H1 (cell line): ENCODE results near the gene CDCA3. TPM values are rescaled to one million over a fixed set of nuclear protein-coding genes. Genes with fewer than 3 reads are reported as not detected.
A peak's percentile ranks its signal among the peaks of the same experiment; 100 is the strongest.

Source experiments
- GABPA ChIP-seq: IDR thresholded peaks from 2 replicates; pipeline ENCODE4 v1.6.1; 2011; ENCODE audit warnings: mild to moderate bottlenecking, low read length, moderate library complexity, borderline replicate concordance; ENCODE audit not compliant: insufficient read depth
- TAF1 ChIP-seq: IDR thresholded peaks from 2 replicates; pipeline ENCODE4 v1.6.1; 2011; ENCODE audit warnings: mild to moderate bottlenecking, low read depth, low read length
- polyA plus RNA-seq, 7 experiments: library from polyadenylated mRNA; depleted of rRNA in 3 of 7; stranded (reverse) in 5 of 7; unstranded in 2 of 7; fragments of >200 nt in 5 of 7; fragments of 200-250 nt in 2 of 7; gene quantifications; 1 replicate in 5 of 7; 2 replicates in 1 of 7; 4 replicates in 1 of 7; pipeline versions ENCODE4 v1.2.1 to v1.2.3, GENCODE V29; 2011 to 2013; ENCODE audit warnings: missing spikeins in 2 of 7, mixed read lengths in 2 of 7
- total RNA-seq: library from RNA; stranded (reverse); fragmentation: NEBNext Ultra II Directional; extraction: Animal tissue kit (Norgen Biotek cat#: 25700); gene quantifications from 2 replicates; pipeline ENCODE4 v1.2.1, GENCODE V29; 2021
- TF ChIP-seq, protein P1 (sequence below): fragments of 300-600 bp; sonication (generic); IDR thresholded peaks from 2 replicates; pipeline ENCODE4 v1.7.1; 2012; ENCODE audit warnings: low read length, moderate library complexity, mild to moderate bottlenecking, inconsistent platforms; ENCODE audit not compliant: insufficient replicate concordance

CDCA3 gene
- total and polyA plus RNA-seq, 2 of the 8 experiments (the other 6 are each of a cell fraction or from before 2014, with no cell fraction given), result 47.7 to 71.2 TPM

GRCh38 chr12:6872073-6873048, 21.3 kb upstream of the CDCA3 start (continued):
- TF ChIP-seq, protein P1, sequence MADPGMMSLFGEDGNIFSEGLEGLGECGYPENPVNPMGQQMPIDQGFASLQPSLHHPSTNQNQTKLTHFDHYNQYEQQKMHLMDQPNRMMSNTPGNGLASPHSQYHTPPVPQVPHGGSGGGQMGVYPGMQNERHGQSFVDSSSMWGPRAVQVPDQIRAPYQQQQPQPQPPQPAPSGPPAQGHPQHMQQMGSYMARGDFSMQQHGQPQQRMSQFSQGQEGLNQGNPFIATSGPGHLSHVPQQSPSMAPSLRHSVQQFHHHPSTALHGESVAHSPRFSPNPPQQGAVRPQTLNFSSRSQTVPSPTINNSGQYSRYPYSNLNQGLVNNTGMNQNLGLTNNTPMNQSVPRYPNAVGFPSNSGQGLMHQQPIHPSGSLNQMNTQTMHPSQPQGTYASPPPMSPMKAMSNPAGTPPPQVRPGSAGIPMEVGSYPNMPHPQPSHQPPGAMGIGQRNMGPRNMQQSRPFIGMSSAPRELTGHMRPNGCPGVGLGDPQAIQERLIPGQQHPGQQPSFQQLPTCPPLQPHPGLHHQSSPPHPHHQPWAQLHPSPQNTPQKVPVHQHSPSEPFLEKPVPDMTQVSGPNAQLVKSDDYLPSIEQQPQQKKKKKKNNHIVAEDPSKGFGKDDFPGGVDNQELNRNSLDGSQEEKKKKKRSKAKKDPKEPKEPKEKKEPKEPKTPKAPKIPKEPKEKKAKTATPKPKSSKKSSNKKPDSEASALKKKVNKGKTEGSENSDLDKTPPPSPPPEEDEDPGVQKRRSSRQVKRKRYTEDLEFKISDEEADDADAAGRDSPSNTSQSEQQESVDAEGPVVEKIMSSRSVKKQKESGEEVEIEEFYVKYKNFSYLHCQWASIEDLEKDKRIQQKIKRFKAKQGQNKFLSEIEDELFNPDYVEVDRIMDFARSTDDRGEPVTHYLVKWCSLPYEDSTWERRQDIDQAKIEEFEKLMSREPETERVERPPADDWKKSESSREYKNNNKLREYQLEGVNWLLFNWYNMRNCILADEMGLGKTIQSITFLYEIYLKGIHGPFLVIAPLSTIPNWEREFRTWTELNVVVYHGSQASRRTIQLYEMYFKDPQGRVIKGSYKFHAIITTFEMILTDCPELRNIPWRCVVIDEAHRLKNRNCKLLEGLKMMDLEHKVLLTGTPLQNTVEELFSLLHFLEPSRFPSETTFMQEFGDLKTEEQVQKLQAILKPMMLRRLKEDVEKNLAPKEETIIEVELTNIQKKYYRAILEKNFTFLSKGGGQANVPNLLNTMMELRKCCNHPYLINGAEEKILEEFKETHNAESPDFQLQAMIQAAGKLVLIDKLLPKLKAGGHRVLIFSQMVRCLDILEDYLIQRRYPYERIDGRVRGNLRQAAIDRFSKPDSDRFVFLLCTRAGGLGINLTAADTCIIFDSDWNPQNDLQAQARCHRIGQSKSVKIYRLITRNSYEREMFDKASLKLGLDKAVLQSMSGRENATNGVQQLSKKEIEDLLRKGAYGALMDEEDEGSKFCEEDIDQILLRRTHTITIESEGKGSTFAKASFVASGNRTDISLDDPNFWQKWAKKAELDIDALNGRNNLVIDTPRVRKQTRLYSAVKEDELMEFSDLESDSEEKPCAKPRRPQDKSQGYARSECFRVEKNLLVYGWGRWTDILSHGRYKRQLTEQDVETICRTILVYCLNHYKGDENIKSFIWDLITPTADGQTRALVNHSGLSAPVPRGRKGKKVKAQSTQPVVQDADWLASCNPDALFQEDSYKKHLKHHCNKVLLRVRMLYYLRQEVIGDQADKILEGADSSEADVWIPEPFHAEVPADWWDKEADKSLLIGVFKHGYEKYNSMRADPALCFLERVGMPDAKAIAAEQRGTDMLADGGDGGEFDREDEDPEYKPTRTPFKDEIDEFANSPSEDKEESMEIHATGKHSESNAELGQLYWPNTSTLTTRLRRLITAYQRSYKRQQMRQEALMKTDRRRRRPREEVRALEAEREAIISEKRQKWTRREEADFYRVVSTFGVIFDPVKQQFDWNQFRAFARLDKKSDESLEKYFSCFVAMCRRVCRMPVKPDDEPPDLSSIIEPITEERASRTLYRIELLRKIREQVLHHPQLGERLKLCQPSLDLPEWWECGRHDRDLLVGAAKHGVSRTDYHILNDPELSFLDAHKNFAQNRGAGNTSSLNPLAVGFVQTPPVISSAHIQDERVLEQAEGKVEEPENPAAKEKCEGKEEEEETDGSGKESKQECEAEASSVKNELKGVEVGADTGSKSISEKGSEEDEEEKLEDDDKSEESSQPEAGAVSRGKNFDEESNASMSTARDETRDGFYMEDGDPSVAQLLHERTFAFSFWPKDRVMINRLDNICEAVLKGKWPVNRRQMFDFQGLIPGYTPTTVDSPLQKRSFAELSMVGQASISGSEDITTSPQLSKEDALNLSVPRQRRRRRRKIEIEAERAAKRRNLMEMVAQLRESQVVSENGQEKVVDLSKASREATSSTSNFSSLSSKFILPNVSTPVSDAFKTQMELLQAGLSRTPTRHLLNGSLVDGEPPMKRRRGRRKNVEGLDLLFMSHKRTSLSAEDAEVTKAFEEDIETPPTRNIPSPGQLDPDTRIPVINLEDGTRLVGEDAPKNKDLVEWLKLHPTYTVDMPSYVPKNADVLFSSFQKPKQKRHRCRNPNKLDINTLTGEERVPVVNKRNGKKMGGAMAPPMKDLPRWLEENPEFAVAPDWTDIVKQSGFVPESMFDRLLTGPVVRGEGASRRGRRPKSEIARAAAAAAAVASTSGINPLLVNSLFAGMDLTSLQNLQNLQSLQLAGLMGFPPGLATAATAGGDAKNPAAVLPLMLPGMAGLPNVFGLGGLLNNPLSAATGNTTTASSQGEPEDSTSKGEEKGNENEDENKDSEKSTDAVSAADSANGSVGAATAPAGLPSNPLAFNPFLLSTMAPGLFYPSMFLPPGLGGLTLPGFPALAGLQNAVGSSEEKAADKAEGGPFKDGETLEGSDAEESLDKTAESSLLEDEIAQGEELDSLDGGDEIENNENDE, result no peak
- TF ChIP-seq TAF1, result peak; percentile 46; the same call in 1 of the 2 replicates
- peak; percentile 64; the same call in 1 of the 2 replicates for TF ChIP-seq GABPA
